ENCODE results near the gene DEPDC1.
A peak's percentile ranks its signal among the peaks of the same experiment; 100 is the strongest.

Gene DEPDC1

GRCh38 chr1:68456202-68456601 lies 40.7 kb downstream of the DEPDC1 start:
- Histone ChIP-seq H3K27me3 (ENCODE audit: insufficient read depth, poor library complexity, severe bottlenecking) (no peaks in the 10 kb centered on the region), H3K36me3 (ENCODE audit: low read depth) (no peaks in the 10 kb centered on the region), H3K4me1 (ENCODE audit: insufficient read depth, poor library complexity, severe bottlenecking) (peaks cover 10% of the 10 kb centered on the region), H3K27ac (ENCODE audit: poor library complexity, severe bottlenecking) (no peak overlapping the region), H3K9me3 (ENCODE audit: severe bottlenecking) (no peaks in the 10 kb centered on the region), H3K4me3 (ENCODE audit: severe bottlenecking) (no peak overlapping the region)
- DNase-seq (ENCODE audit: low spot score) (no peak), ATAC-seq (ENCODE audit: low read depth) (no peak)
- no peak for TF ChIP-seq CTCF (IDR thresholded peaks at IDR 0.05; ENCODE audit: poor library complexity, severe bottlenecking)

- Histone ChIP-seq H3K27me3 (ENCODE audit: insufficient read depth, poor library complexity, severe bottlenecking) (no peaks in the 10 kb centered on the region), H3K27ac (ENCODE audit: poor library complexity, severe bottlenecking) (no peak overlapping the region), H3K4me1 (ENCODE audit: insufficient read depth, poor library complexity, severe bottlenecking) (peaks cover 10% of the 10 kb centered on the region), H3K36me3 (ENCODE audit: low read depth) (no peaks in the 10 kb centered on the region), H3K9me3 (ENCODE audit: severe bottlenecking) (no peaks in the 10 kb centered on the region), H3K4me3 (ENCODE audit: severe bottlenecking) (no peak overlapping the region)
- no peak for TF ChIP-seq CTCF (IDR thresholded peaks at IDR 0.05; ENCODE audit: poor library complexity, severe bottlenecking)
- ATAC-seq (ENCODE audit: low read depth) (peak; percentile 40; the same call in 1 of the 3 replicates), DNase-seq (ENCODE audit: low spot score) (no peak)
Observed at GRCh38 chr1:68454534-68454933, 42.3 kb downstream of the DEPDC1 start.

GRCh38 chr1:68453060-68453670 lies 43.7 kb downstream of the DEPDC1 start:
- H3K4me1 ChIP-seq (ENCODE audit: insufficient read depth, poor library complexity, severe bottlenecking): peaks cover 10% of the 10 kb centered on the region
- no peaks in the 10 kb centered on the region for H3K9me3 ChIP-seq (ENCODE audit: severe bottlenecking)
- no peak overlapping the region for H3K27ac ChIP-seq (ENCODE audit: poor library complexity, severe bottlenecking)
- DNase-seq (ENCODE audit: low spot score) (no peak), ATAC-seq (ENCODE audit: low read depth) (peak; percentile 57; the same call in 2 of the 3 replicates)
- H3K27me3 ChIP-seq (ENCODE audit: insufficient read depth, poor library complexity, severe bottlenecking): no peaks in the 10 kb centered on the region
- TF ChIP-seq CTCF (IDR thresholded peaks at IDR 0.05; ENCODE audit: poor library complexity, severe bottlenecking): no peak
- no peaks in the 10 kb centered on the region for H3K36me3 ChIP-seq (ENCODE audit: low read depth)
- no peak overlapping the region for H3K4me3 ChIP-seq (ENCODE audit: severe bottlenecking)

- Histone ChIP-seq H3K9me3 (ENCODE audit: severe bottlenecking) (no peaks in the 10 kb centered on the region), H3K4me1 (ENCODE audit: insufficient read depth, poor library complexity, severe bottlenecking) (peaks cover 10% of the 10 kb centered on the region), H3K4me3 (ENCODE audit: severe bottlenecking) (no peak within 1 kb of the TSS), H3K36me3 (ENCODE audit: low read depth) (no peaks in the 10 kb centered on the region), H3K27me3 (ENCODE audit: insufficient read depth, poor library complexity, severe bottlenecking) (no peaks in the 10 kb centered on the region), H3K27ac (ENCODE audit: poor library complexity, severe bottlenecking) (no peak within 1 kb of the TSS)
- ATAC-seq (ENCODE audit: low read depth) (no peak), DNase-seq (ENCODE audit: low spot score) (no peak)
- no peak for TF ChIP-seq CTCF (IDR thresholded peaks at IDR 0.05; ENCODE audit: poor library complexity, severe bottlenecking)
Observed at GRCh38 chr1:68449901-68450300, 47.0 kb downstream of the DEPDC1 start, which contains the start of gene RPE65. Gene RPE65, minus strand, starts transcription at chr1:68449954. Its CDS starts 49 bp downstream, at chr1:68449905.

- Histone ChIP-seq H3K27ac (ENCODE audit: poor library complexity, severe bottlenecking) (no peak overlapping the region), H3K36me3 (ENCODE audit: low read depth) (no peaks in the 10 kb centered on the region), H3K4me3 (ENCODE audit: severe bottlenecking) (no peak overlapping the region), H3K9me3 (ENCODE audit: severe bottlenecking) (no peaks in the 10 kb centered on the region), H3K27me3 (ENCODE audit: insufficient read depth, poor library complexity, severe bottlenecking) (no peaks in the 10 kb centered on the region), H3K4me1 (ENCODE audit: insufficient read depth, poor library complexity, severe bottlenecking) (peaks cover 4% of the 10 kb centered on the region)
- no peak for TF ChIP-seq CTCF (IDR thresholded peaks at IDR 0.05; ENCODE audit: poor library complexity, severe bottlenecking)
- no peak for ATAC-seq (ENCODE audit: low read depth)
- no peak for DNase-seq (ENCODE audit: low spot score)
Observed at GRCh38 chr1:68448365-68448764, 48.5 kb downstream of the DEPDC1 start.

Data from RWPE2 (cell line).